Esophagus squamous epithelium (tissue), 5 donors: Measurements from ENCODE around the gene ARTN. TPM values are rescaled to one million over a fixed set of nuclear protein-coding genes. Genes with fewer than 3 reads are reported as not detected.

Source experiments
- DNase-seq: peaks from one replicate; lab custom pipeline; 2025; lab: John Stamatoyannopoulos, UW
- H3K27ac ChIP-seq, 4 donors: fragments of 200-600 bp; sonication (generic); one replicate each; pipeline ENCODE4 v1.5.1; 2016 to 2019; ENCODE audit warnings: mild to moderate bottlenecking in 1 of 4
- H3K27me3 ChIP-seq, 4 donors: fragments of 200-600 bp; sonication (generic); 1 replicate in 3 of 4; 2 replicates in 1 of 4; pipeline versions ENCODE4 v1.5.1 to v1.6.0; 2017 to 2021; ENCODE audit warnings: antibody characterized with exemption in 1 of 4
- H3K36me3 ChIP-seq, 3 donors: fragments of 200-600 bp; sonication (generic); one replicate each; pipeline ENCODE4 v1.5.1; 2016 to 2019
- H3K4me1 ChIP-seq, 3 donors: fragments of 200-600 bp; sonication (generic); one replicate each; pipeline ENCODE4 v1.5.1; 2017 to 2019
- H3K4me3 ChIP-seq, 4 donors: fragments of 200-600 bp; sonication (generic); 1 replicate in 3 of 4; 2 replicates in 1 of 4; pipeline ENCODE4 v1.5.1; 2016 to 2019; ENCODE audit warnings: mild to moderate bottlenecking in 2 of 4, moderate library complexity in 1 of 4
- H3K9me3 ChIP-seq, 3 donors: fragments of 200-600 bp; sonication (generic); one replicate each; pipeline ENCODE4 v1.5.1; 2016 to 2019
- CTCF ChIP-seq, 6 experiments: fragments of 450-650 bp in 4 of 6; fragments of 200-600 bp in 2 of 6; sonication (generic) in 2 of 6; IDR thresholded peaks; one replicate each; pipeline ENCODE4 v1.5.1; 2016 to 2019; ENCODE audit warnings: antibody characterized with exemption in 6 of 6, mild to moderate bottlenecking in 4 of 6, moderate library complexity in 4 of 6
- POLR2A ChIP-seq, 4 donors: fragments of 450-650 bp; IDR thresholded peaks; one replicate each; pipeline ENCODE4 v1.6.1; 2017; ENCODE audit warnings: antibody characterized with exemption in 4 of 4, mild to moderate bottlenecking in 4 of 4, moderate library complexity in 3 of 4
- WGBS, 2 donors: methylation state at CpG; one replicate each; pipeline ENCODE4 v1.1.5; 2018; 5-methylcytosine and 5-hydroxymethylcytosine counted together
- intact Hi-C: fragments of 100-400 bp; cut with DNase I; formaldehyde crosslinking; loops from one replicate; pipeline ENCODE4 v1.15.0; 2022
- total RNA-seq, 4 donors: library from RNA; depleted of rRNA; stranded (reverse); fragments of >200 nt; gene quantifications; one replicate each; pipeline ENCODE4 v1.1.0, GENCODE V29; 2016
- donor health status: DM: yes; HTN: yes; CAD: no.

ARTN gene
- total RNA-seq, 4 donors from 2014 or later: 0.68 to 12.9 (median 4.0) TPM

GRCh38 chr1:43963890-43964289 lies 30.3 kb downstream of the ARTN start:
- H3K4me3 ChIP-seq: no peak overlapping the region
- H3K4me1 ChIP-seq: no peaks in the 10 kb centered on the region
- no peak overlapping the region for H3K27ac ChIP-seq
- TF ChIP-seq POLR2A (IDR thresholded peaks at IDR 0.05) (no peak), CTCF (IDR thresholded peaks at IDR 0.05) (no peak)
- intact Hi-C loops: no loop called here
- WGBS, 2 donors: 82 to 91% methylated on average over 5 of the region's 5 CpGs
- no peak for DNase-seq
- H3K27me3 ChIP-seq: no peaks in the 10 kb centered on the region
- no peaks in the 10 kb centered on the region for H3K9me3 ChIP-seq
- H3K36me3 ChIP-seq: peaks cover 6 to 87% (median 13%) of the 10 kb centered on the region in 3 donors

- H3K36me3 ChIP-seq: peaks cover 6 to 73% (median 8%) of the 10 kb centered on the region in 3 donors
- 90% methylated on average over 3 of the region's 3 CpGs for WGBS, 2 donors
- no peak for DNase-seq
- no peak overlapping the region for H3K4me3 ChIP-seq
- no peak for TF ChIP-seq POLR2A (IDR thresholded peaks at IDR 0.05)
- no peak for TF ChIP-seq CTCF (IDR thresholded peaks at IDR 0.05)
- H3K27ac ChIP-seq: no peak overlapping the region
- H3K27me3 ChIP-seq: no peaks in the 10 kb centered on the region
- peaks cover 2 to 9% (median 2%) of the 10 kb centered on the region in 3 donors for H3K4me1 ChIP-seq
- intact Hi-C loops: no loop called here
- no peaks in the 10 kb centered on the region for H3K9me3 ChIP-seq
These were observed 31.7 kb downstream of the ARTN start for GRCh38 chr1:43965316-43965715.

GRCh38 chr1:43968348-43968948 lies 34.8 kb downstream of the ARTN start:
- Histone ChIP-seq H3K4me3 (no peak overlapping the region), H3K36me3 (peaks cover 4 to 64% (median 8%) of the 10 kb centered on the region in 3 donors), H3K4me1 (peaks cover 9 to 26% (median 14%) of the 10 kb centered on the region in 3 donors), H3K27ac (no peak overlapping the region), H3K9me3 (no peaks in the 10 kb centered on the region), H3K27me3 (no peaks in the 10 kb centered on the region)
- TF ChIP-seq CTCF (IDR thresholded peaks at IDR 0.05) (no peak), POLR2A (IDR thresholded peaks at IDR 0.05) (no peak)
- intact Hi-C loops: no loop called here
- DNase-seq: no peak
- whole genome bisulfite sequencing, 2 donors: 84 to 90% methylated on average over 6 of the region's 6 CpGs

GRCh38 chr1:43969416-43969745 lies 35.8 kb downstream of the ARTN start:
- intact Hi-C loops: no loop called here
- H3K36me3 ChIP-seq: peaks cover 5 to 54% (median 8%) of the 10 kb centered on the region in 3 donors
- WGBS, 2 donors: 51 to 56% methylated on average over 7 of the region's 7 CpGs
- H3K4me3 ChIP-seq: peak overlapping the region in 3 of 4 donors; percentile 66 to 83 (median 74)
- no peak for TF ChIP-seq POLR2A (IDR thresholded peaks at IDR 0.05)
- H3K9me3 ChIP-seq: no peaks in the 10 kb centered on the region
- no peak for DNase-seq
- H3K27ac ChIP-seq: peak overlapping the region in 1 of 4 donors; percentile 63
- H3K27me3 ChIP-seq: no peaks in the 10 kb centered on the region
- H3K4me1 ChIP-seq: peaks cover 15 to 36% (median 20%) of the 10 kb centered on the region in 3 donors

- intact Hi-C loops: no loop called here
- Histone ChIP-seq H3K27ac (peak within 1 kb of the TSS; percentile 14 to 63 (median 45)), H3K4me1 (peaks cover 15 to 37% (median 20%) of the 10 kb centered on the region in 3 donors), H3K4me3 (peak within 1 kb of the TSS; percentile 66 to 84 (median 78)), H3K36me3 (peaks cover 5 to 50% (median 8%) of the 10 kb centered on the region in 3 donors), H3K9me3 (no peaks in the 10 kb centered on the region), H3K27me3 (no peaks in the 10 kb centered on the region)
- TF ChIP-seq POLR2A (IDR thresholded peaks at IDR 0.05) (no peak), CTCF (IDR thresholded peaks at IDR 0.05) (peak in 3 of 6 experiments; percentile 17 to 32 (median 27))
- peak; percentile 91 for DNase-seq
- 2% methylated on average over 14 to 26 of the region's 47 CpGs for WGBS, 2 donors
These were observed 36.3 kb downstream of the ARTN start, which contains the start of gene DPH2 for GRCh38 chr1:43969746-43970466. TSS of gene DPH2 (plus strand) at chr1:43970010. CDS start at chr1:43970176, 166 bp downstream.
